CD4-positive, alpha-beta T cell treated with Interferon alpha-2 for 1 hour (primary cell): Measurements from ENCODE around the gene ELP2.
"Not testable (repeated sequence)": the region's sequence is repeated elsewhere in the genome, so short reads cannot be mapped to it uniquely, and the experiment has no call there.

Source experiments
- DNase-seq, 2 donors: peaks; one replicate each; pipeline ENCODE4 v3.0.0-alpha.2; 2020 to 2022

Gene ELP2

DNA sequence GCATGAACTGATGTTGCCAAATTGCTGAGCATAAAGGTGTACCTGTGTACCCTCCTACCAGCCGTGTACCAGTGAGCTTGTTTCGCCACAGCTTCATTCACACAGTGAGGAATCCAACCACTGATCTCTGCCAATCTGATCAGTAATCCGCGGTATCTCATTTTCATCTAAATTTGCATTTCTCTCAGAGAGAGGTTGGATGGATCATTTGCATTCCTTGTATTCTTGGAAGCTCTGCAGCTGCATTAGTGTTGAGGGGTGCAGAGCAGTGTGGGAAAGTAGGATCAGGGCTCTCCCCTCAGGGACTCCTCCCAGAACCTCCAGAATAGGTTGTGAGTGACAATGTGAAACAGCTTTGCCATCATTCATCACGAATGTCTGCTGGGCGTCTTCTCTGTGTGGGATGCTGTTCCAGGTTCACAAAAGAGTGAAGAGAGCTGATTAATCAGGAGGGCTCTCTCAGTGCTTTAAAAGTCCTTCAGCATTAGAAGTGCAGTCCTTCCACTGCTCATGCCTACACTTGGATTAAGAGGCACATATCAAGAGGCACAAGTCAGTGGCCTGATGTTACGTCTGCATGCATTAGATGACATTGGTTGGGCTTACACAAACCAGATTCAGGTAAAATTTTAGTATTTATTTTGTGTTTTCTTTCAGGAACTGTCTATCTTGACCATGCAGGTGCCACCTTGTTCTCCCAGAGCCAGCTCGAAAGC lies 65.1 kb downstream of the ELP2 start:
- no peak for DNase-seq

DNA sequence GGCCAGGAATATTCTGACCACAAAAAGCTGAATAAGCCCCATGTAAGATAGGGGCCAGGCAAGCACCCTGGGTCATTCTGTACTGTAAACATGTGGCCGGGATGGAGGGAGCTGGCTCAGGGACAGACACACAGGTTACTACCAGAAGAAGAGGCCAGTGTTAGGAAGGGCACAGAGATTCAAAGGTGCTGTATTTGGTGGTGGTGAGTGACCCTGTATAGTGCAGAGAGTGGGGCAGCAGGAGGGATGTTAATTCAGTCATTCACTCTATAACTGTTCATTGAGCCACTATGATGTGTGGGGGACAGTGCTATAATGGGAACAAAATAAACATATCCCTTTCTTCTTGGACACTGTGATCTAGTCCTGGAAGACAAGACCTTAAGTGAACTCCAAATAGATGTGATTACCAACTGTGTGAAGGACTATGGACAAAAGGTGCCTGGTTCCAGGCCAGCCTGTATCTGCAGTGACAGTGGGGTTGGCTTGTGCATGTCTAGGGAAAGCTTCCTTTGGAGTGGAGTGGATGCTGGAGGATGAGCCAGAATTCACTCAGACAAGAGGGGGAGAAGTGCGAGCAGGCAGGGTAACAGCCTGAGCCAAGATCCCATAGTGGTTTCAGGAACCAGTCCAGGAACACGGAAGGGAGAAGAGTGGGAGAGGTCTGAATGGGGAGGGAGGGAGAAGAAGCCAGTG lies 65.9 kb downstream of the ELP2 start:
- DNase-seq, result no peak

DNA sequence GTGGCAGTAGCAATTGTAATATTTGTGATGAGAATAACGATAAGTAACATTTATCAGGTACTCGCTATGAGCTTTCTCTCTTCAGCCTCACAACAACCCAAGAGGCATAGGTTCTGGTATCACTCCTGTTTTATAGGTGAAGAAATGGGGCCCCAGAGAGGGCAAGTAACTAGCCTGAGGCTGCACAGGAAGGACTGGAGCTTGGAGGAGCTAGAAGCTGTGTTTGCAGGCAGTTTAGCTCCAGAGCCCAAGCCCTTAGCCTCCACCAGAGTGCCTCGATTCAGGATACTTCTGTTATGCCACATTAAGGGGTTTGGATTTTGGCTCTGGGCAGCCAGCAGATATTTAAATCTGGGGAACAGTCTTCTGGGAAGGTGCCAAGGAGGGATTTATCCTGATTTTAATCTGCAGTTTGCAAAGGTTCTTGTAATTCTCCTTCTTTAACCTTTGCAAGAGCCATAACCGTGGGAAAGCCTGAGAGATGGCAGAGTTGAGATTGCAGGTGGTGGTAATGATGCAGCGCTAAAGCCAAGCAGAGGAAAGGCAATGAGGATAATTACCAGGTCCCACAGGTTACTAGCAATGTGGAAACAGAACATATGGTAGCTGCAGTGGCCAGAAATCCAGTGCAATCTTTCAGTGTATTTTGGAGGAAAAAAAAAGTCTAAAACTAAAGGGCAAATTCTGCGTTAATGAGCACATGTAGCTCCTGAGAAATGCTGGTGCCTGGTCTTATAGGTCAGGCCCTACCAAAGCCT lies 66.7 kb downstream of the ELP2 start:
- no peak for DNase-seq

DNA sequence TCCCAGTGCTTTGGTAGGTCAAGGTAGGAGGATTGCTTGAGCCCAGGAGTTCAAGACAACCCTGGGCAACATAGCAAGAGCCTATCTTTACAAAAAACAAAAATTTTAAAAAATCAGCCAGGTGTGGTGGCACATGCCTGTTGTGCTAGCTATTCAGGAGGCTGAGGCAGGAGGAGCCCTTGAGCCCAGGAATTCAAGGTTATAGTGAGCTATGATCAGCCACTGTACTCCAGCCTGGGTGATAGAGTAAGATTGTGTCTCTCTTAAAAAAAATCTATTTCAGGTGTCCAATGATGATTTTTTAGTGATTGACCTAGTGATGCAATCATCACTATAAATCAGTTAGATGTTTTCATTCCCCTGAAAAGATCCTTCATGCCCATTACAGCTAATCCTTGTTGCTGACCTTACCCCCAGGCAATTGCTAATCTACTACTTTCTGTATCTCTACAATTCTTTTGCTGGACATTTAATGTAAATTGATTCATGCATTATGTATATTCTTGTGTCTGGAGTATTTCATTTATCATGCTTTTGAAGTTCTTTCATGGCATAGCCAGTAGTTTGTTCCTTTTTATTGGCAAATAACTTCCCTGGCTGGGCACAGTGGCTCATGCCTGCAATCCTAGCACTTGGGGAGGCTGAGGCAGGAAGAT lies 67.9 kb downstream of the ELP2 start:
- DNase-seq, result no peak

DNA sequence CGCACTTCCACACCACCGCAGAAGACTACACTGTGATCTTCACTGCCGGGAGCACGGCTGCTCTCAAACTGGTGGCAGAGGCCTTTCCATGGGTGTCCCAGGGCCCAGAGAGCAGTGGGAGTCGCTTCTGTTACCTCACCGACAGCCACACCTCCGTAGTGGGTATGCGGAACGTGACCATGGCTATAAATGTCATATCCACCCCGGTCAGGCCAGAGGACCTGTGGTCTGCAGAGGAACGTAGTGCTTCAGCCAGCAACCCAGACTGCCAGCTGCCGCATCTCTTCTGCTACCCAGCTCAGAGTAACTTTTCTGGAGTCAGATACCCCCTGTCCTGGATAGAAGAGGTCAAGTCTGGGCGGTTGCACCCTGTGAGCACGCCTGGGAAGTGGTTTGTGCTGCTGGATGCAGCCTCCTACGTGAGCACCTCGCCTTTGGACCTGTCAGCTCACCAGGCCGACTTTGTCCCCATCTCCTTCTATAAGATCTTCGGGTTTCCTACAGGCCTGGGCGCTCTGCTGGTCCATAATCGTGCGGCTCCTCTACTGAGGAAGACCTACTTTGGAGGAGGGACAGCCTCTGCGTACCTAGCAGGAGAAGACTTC lies 70.1 kb downstream of the ELP2 start:
- no peak for DNase-seq

DNA sequence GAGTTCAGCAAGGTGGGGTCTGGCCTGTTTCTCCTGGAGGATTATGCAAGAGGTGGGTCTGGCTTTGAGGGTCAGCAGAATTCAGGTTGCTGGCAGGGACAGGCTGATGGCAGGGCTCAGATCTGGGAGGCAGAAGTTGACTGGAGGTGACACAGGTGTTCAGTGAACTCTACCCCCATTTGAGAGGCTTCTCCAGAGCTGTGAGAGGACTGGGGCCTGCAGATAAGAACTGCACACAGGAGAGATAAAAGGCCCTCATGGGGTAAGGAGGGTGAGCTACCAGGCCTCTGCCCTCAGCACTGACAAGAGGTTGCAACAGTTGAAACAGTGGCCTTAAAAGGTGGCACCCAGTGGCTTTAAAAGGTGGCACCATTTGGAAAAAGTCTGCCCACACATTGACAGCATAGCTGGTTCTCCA lies 70.7 kb downstream of the ELP2 start:
- DNase-seq, result no peak

DNA sequence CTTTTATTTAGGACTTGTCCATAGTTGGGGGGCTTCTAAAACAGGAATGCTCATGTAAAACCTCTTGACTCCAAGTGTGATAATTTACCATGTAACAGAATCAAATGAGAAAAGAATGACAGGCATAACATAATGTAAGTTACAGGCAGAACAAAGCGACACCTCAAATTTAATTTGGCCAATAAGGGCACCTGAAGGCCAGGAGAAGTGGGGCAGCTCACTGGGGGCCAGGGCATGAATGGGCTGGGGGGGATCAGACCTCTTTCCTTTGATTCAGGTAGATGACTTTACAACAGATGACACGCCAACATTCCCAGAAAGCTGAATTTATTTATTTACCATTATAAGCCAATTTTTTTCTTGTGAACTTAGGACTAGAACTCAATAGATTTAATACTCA lies 72.1 kb downstream of the ELP2 start:
- no peak for DNase-seq

DNA sequence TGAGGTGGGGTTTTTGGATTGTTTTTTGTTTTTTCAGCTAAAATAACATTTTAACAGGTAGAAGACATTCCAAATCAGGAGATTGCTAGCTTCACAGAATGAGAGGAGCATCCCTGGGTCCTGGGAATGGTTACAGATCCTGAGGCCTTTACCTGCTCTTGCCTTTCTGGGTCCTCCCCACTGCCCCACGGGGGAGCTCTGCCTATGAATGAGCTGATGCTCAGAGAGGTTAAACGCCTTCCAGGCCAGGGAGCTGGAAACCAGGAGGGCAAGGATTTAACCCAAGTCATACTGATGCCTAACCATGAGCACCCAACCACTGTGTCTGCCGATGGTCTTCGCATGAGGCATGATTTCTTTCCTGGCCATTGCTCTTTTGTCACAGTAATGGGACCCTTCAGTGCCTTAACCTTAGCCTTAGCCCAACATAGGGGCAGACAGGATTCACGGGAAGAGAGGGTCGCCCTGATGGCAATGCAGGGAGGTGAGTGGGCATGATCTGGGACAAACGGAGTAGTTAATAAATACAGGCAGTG lies 73.7 kb downstream of the ELP2 start:
- DNase-seq, result no peak

DNA sequence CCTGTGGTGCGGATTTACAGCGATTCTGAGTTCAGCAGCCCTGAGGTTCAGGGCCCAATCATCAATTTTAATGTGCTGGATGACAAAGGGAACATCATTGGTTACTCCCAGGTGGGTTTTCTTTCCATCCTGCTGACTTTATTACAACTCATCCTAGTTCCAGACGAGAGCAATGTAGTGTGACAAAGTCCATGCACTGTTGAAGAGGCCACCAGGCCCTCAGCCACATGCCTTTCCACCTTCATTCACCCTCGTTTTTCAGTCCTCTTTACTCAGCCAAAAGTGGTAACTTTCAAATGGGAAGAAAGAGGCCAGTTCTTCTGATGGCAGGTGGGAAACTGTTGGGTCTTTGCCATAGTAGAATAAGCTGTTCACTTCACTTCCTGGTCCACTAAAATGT lies 75.5 kb downstream of the ELP2 start:
- DNase-seq, result no peak

DNA sequence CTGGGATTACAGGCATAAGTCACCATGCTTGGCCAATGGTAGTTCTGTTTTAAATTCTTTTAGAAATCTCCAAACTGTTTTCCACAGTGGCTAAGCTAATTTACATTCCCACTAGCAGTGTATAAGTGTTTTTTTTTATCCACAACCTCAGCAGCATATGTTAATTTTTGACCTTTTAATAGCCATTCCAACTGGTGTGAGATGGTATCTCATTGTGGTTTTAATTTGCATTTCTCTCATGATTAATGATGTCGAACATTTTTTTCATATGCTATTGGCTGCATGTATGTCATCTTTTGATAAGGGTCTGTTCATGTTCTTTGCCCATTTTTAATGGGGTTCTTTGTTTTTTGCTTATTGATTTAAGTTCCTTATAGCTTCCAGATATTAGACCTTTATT lies 77.6 kb downstream of the ELP2 start:
- DNase-seq, result no peak

DNA sequence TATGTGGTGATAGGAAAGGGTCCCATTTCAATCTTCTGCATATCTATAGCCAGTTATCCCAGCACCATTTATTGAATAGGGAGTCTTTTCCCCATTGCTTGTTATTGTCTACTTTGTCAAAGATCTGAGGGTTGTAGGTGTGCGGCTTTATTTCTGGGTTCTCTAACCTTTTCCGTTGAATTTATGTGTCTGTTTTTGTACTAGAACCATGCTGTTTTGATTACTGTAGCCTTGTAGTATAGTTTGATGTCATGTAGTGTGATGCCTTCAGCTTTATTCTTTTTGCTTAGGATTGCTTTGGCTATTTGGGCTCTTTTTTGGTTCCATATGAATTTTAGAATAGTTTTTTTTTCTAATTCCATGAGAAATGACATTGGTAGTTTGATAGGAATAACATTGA lies 78.3 kb downstream of the ELP2 start:
- DNase-seq, result not testable (repeated sequence)

DNA sequence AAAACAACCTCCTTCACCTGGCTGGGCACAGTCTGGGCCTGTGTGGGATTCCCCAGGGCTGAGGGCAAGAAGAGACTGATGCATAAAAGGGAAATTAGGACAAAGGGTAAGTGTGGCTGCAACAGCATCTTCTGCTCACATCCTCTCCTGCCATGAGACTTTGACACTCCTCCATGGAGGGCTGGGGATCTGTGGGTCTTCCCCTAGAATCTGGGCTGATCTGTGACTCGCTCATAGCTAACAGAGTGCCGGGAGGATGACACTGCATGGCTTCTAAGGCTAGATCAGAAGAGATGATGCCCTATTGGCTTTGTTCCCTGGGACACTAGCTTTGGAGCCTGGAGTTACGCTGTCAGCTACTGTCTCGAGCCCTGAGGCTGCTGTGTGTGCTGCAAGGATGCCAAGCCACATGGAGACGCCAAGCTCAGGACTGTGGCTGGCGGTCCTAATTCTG lies 81.9 kb downstream of the ELP2 start:
- no peak for DNase-seq

DNA sequence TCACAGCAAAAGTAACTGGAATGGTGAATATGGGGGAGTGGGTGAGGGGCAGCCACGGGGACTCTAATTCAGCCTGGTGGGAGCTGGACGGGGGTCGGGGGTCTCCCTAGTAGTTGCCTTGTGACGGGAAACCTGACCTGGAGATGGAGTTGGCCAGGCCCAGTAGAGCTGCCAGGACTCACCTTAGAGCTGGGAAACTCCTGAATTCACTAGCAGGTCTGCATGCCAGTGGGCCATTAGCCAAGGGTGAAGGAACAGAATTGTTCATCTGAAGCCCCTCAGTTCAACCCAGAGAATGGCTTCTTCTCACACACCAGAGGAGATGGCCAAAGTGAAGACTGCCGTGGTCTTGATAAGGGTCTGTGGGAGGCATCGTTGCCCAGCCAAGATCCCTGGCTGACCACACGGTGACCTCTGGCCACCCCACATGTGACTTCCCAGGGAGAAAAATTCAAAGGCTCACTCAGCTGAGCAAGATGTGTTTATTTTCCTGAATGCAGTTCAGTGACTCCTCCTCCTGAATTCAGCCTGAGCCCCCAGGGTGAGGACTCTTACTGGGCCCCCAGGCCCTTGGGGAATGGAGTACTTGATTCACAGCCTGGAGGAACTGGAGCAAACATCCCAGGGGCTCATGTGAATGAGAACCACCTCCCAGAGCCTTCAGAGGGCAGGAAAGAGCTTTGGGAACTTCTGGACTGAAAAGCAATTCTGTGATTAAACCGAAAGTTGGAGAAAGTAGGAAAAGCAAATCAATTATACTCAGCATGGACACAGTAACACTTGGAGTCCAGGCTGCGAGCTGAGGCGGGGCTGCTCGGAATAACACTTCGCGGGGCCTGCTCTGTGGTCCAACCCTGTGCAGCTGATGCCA lies 82.8 kb downstream of the ELP2 start:
- DNase-seq, result no peak

DNA sequence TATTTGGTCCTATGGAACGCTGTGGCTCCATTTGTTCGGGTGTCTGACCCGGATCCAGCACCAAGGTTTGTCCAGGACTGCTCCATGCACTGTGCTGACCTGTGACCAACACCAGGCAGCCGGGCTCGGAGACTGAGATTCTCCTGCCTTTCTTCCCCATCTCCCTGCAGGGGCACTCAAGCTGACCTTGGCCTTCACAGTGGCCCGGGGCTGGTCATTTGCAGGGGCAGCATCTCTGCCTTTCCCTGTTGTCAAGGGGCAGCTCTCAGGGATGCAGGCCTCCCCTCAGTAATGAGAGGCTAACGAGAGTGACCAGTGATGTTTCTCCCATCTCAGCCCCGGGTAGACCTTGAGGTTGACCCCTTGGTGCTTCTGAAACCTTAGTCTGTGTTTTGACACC lies 85.1 kb downstream of the ELP2 start:
- DNase-seq, result no peak

DNA sequence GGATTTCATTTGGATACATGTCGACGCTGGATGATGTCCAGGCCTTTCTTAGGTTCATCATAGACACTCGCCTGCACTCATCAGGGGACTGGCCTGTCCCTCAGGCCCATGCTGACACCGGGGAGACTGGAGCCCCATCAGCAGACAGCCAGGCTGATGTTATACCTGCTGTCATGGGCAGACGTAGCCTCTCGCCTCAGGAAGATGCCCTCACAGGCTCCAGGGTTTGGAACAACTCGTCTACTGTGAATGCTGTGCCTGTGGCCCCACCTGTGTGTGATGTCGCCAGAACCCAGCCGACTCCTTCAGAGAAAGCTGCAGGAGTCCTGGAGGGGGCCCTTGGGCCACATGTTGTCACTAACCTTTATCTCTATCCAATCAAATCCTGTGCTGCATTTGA lies 85.9 kb downstream of the ELP2 start:
- DNase-seq, result no peak

DNA sequence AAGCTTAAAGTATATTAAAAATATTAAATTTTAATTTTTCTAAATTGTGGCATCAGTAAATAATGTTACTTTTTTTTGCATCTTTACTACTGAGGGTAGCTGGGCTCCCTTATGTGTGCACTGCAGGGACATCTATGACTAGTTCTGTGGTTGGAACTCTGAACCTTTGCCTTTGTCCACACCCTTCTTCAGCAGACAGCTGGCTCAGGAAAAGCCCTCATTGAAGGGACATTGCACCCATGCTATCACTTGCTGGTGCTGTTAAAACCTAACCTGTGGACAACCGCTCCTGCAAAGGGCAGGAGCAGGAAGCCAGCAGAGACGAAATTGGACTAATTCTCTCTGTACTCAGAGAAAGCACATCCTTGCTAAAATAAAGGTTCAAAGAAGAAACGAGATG lies 87.6 kb downstream of the ELP2 start:
- DNase-seq, result no peak

DNA sequence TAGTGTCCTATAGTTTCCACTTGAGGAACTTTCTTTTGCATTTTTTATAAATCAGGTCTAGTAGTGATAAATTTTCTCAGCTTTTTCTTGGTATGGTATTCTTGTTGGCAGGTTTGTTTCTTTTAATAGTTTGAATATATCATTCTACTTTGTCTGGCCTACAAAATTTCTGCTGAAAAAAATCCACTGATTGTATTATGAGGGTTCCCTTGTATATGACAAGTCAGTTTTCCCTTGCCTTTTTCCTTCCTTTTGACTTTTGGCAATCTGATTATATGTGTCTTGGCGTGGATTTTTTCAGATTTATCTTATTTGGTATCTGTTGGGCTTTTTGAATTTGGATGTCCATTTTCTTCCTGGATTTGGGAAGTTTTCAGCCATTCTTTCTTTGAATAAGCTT lies 99.5 kb downstream of the ELP2 start:
- DNase-seq, result no peak
